Measurements from ENCODE around the gene CRMP1.

The CRMP1 gene

DNA sequence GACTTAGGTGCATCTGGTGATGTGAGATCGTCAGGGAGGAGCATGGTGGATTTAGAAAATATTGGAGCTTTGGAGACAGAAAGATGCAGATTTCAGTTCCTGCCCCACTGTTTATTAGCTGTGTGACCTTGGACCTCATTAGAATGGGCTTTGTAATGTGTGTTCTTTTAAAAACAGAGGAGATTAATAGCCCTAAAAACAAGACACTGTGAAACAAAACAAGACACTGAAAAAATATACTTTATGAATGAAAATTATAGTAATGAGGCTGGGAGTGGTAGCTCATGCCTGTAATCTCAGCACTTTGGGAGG lies 102.4 kb downstream of the CRMP1 start:
- no peak for FAIRE-seq

- FAIRE-seq = no peak
Observed at GRCh38 chr4:5789141-5789540, 103.7 kb downstream of the CRMP1 start.

DNA sequence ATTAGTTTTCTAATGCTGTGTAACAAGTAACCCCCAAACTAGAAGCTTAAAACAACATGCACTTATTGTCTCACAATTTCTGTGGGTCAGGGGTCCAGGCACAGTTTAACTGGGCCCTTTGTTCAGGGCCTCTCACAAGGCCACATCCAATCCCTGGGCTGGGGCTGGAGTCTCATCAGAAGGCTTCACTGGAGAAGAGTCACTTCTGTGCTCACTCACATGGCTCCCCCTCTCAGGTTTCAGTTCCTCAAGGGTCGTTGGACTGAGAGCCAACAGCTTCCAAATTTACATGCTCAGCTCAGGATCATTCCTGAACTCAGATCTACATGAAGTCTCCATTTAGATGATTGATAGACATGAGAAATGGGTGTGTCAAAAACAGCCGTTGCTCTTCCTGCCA lies 104.7 kb downstream of the CRMP1 start:
- no peak for FAIRE-seq

DNA sequence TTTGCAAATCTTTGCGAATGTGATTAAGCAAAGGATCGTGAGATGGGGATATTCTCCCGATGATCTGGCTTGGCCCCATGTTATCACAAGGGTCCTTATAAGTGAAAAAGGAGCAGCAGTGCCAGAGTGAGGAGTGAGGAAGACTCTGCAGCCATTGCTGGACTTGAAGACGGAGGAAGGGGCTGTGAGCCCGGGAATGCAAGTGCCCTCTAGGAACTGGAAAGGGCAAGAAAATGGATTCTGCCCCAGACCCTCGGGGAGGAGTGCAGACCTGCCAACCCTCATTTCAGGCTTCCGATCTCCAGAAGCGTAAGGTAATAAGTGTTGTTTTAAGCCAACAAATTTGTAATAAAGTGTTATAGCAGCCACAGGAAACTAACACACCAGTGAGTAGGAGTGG lies 105.6 kb downstream of the CRMP1 start:
- FAIRE-seq = no peak

GRCh38 chr4:5785806-5786680 lies 106.8 kb downstream of the CRMP1 start:
- no peak for FAIRE-seq

DNA sequence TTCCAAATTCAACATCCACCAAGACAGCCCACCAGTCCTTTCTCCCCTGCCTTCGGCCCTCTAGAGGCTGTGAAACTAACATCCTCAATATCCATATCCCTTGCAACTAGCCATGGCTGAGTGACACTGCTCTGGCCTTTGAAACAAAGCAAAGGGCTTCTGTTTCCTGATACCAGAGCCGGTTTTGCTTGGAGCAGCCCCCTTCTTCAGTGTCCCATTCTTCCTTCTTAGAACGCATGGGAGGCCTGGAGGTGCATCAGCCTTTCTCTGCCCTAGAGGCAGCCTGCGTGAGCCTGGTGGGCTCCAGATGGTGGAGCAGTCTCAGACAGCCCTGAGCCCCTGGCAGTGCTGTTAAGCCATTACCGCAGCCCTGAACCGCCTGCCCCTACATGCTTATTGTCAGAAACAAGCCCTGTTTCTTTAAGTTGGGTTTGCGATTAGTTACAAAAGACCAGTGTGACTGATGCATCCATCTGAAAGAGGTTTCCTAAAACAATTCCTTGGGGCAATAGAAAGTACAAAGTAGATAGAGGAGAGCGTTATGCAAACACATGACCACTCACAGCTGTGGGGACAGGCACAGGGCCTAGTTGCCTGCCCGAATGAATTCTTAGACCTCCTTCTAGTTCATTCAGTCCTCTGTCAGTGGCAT lies 107.8 kb downstream of the CRMP1 start:
- no peak for FAIRE-seq

DNA sequence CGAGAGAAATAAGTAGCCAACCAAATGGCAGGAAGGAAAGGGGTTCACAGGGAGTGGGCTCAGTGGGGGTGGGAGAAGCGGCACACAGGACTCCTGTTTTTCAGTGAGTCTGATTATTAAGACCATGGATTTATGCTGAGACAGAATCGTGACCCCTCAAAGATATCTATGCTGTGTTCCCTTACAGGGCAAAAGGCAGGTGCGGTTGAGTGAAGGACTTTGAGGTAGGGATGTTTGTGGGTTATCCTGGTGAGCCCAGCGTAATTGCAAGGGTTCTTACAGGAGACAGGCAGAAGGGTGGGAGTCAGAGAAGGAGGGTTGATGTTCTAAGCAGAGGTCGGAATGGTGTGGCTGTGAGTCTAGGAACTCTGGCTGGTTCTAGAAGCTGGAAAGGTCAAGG lies 108.9 kb downstream of the CRMP1 start:
- FAIRE-seq = no peak

DNA sequence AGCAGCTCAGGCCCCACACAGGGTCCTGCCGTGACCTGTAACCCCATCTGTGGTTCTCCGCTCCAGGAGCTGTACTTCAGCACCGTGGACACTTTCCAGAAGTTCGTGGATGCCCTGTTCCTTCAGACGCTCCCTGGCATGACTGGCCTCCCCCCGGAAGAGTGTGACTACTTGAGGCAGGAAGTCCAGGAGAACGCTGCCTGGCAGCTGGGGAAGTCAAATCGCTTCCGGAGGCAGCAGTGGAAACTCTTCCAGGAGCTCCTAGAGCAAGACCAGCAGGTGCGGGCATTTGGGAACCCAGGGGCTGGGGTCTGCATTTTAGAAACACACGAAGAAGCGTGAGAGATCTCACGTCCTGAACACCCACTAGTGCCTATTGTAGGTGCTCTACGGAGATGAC lies 109.4 kb downstream of the CRMP1 start:
- no peak for FAIRE-seq

- FAIRE-seq = no peak
Observed at GRCh38 chr4:5782829-5783476, 109.9 kb downstream of the CRMP1 start.

DNA sequence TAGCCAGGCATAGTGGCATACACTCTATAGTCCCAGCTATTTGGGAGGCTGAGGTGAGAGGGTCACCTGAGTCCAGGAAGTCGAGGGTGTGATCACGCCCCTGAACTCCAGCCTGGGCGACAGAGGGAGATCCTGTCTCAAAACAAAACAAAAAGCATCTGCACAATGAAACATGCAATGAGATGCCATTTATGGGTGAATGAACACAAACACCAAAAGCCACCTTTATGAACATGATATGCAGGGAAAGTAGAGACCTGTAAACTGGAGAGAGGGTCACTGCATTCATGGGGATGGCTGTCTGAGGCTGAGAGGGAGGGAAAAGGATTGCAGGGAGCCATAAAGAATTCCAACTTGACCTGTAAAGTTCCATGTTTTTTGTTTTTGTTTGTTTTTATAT lies 111.2 kb downstream of the CRMP1 start:
- FAIRE-seq = no peak

DNA sequence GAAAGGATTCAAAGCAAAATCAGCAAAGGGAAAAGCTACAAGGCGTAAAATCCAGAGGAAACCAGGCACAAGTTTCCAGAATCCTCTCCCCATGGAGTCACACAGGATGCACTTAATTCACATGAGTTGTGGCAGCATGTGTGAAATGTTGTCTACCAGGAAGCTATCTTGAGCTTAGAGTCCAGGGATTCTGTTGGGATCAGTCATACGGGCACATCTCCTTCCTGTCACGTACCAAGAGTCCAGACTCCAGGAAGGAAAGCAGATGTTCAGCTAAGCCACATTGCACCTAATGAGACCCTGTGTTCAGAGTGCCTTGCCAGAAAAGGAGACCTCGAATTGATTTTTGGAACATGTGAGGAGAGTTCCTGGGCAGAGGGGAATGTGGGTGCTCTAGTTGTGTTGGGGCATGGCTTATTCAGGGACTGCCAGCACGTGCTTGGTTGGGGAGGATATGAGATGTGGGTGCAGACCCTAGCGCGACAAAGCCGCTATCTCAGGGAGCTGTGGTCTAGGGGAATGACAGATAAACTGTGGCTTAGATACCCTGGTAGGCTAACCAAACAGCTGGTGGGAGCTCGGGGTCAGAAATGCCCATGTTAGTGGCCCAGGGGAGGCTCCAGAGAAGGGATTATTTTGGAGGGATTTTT lies 111.9 kb downstream of the CRMP1 start:
- no peak for FAIRE-seq

DNA sequence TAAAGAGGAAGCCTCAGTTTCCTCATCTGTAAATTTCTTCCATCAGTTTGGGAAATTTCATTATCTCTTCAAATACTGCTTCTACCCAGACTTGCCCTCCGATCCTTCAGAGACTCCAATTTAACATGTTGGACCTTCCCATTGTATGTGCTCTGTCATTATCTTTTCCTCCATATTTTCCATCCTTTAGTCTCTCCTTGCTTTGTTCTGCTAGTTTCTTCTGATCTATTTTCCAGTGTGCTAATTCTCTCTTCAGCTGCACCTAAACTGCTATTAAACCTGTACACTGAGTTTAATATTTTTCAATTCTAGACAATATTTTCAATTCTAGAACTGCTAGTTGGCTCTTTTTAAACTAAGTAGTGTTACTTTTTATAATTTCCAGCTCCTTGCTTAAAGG lies 116.4 kb downstream of the CRMP1 start:
- FAIRE-seq = no peak

GRCh38 chr4:5774416-5775036 lies 118.4 kb downstream of the CRMP1 start:
- FAIRE-seq = no peak

DNA sequence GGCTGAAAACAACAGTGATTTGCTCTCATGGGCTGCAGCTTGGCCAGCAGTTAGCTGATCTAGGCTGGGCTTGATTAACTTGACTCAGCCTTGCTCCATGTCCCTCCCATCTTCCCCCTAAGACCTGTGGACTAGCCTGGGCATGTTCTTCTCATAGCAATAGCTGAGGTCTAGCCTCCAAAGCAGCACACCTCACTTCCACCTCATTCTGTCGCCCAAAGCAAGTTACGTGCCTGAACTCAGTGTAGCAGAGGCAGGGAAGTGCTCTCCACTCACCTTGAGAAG lies 119.7 kb downstream of the CRMP1 start:
- FAIRE-seq = no peak

GRCh38 chr4:5772528-5773270 lies 120.2 kb downstream of the CRMP1 start:
- FAIRE-seq = no peak

Measured in TTC549 (cell line).